SU-DHL-6 (cell line): Measurements from ENCODE around the gene EML6.

Experiments used
- H2AFZ ChIP-seq: fragments of 200-600 bp; sonication (generic); 2 replicates; pipeline ENCODE4 v1.6.1; 2014; ENCODE audit warnings: low read depth, mild to moderate bottlenecking, moderate library complexity, mixed read lengths, antibody characterized with exemption, low read length; ENCODE audit not compliant: severe bottlenecking
- H3F3A ChIP-seq: fragments of 200-600 bp; shearing (Covaris generic); 2 replicates; pipeline ENCODE4 v1.6.0; 2016; ENCODE audit warnings: antibody characterized with exemption, mild to moderate bottlenecking; ENCODE audit not compliant: insufficient read depth
- H3K27ac ChIP-seq: fragments of 200-600 bp; sonication (generic); 2 replicates; pipeline ENCODE4 v1.5.1; 2016; ENCODE audit warnings: low read depth, mild to moderate bottlenecking, low read length, moderate library complexity, mixed read lengths
- H3K27me3 ChIP-seq: fragments of 200-600 bp; sonication (generic), shearing (Covaris generic); 2 replicates; pipeline ENCODE4 v1.6.0; 2014; ENCODE audit warnings: mild to moderate bottlenecking, low read length
- H3K36me3 ChIP-seq: fragments of 200-600 bp; sonication (generic); 2 replicates; pipeline ENCODE4 v1.6.1; 2014; ENCODE audit warnings: mild to moderate bottlenecking, low read length, mixed read lengths
- H3K4me2 ChIP-seq: fragments of 300-600, 200-600 bp; shearing (Covaris generic), sonication (generic); 2 replicates; pipeline ENCODE4 v1.6.0; 2014; ENCODE audit warnings: low read length, low read depth, mild to moderate bottlenecking; ENCODE audit not compliant: poor library complexity, severe bottlenecking
- H3K4me3 ChIP-seq: fragments of 200-600 bp; sonication (generic); 2 replicates; pipeline ENCODE4 v1.5.1; 2014; ENCODE audit warnings: antibody characterized with exemption, low read length, mild to moderate bottlenecking, mixed read lengths; ENCODE audit not compliant: insufficient read depth, poor library complexity, severe bottlenecking
- H3K79me2 ChIP-seq: fragments of 200-600 bp; sonication (generic); 2 replicates; pipeline ENCODE4 v1.6.1; 2014; ENCODE audit warnings: mild to moderate bottlenecking, low read length, moderate library complexity; ENCODE audit not compliant: insufficient read depth
- H3K9ac ChIP-seq: fragments of 200-600 bp; sonication (generic); 2 replicates; pipeline ENCODE4 v1.7.0; 2014; ENCODE audit warnings: mild to moderate bottlenecking, low read length
- H3K9me2 ChIP-seq: fragments of 200-600 bp; sonication (generic); replicated peaks from 2 replicates; pipeline ENCODE4 v1.6.1; 2014; ENCODE audit warnings: low read length; ENCODE audit not compliant: insufficient read depth
- H3K9me3 ChIP-seq: fragments of 200-600 bp; sonication (generic); 2 replicates; pipeline ENCODE4 v1.6.1; 2014; ENCODE audit warnings: low read length, mixed read lengths; ENCODE audit not compliant: insufficient read depth
- H4K20me1 ChIP-seq: fragments of 200-600 bp; sonication (generic); 2 replicates; pipeline ENCODE4 v1.6.1; 2014; ENCODE audit warnings: low read depth, mild to moderate bottlenecking, antibody characterized with exemption, low read length, moderate library complexity, mixed read lengths
- CTCF ChIP-seq: fragments of 200-600 bp; sonication (generic); IDR thresholded peaks from one replicate; pipeline ENCODE4 v1.5.1; 2017; ENCODE audit warnings: antibody characterized with exemption, mild to moderate bottlenecking, low read length, moderate library complexity; ENCODE audit not compliant: insufficient read depth, poor library complexity, severe bottlenecking
- EZH2phosphoT487 ChIP-seq: fragments of 200-600 bp; sonication (generic), shearing (Covaris generic); conservative IDR thresholded peaks from 2 replicates; pipeline ENCODE4 v1.6.1; 2018; ENCODE audit warnings: mild to moderate bottlenecking, antibody characterized with exemption, low read length, moderate library complexity, mixed read lengths

EML6 gene

DNA sequence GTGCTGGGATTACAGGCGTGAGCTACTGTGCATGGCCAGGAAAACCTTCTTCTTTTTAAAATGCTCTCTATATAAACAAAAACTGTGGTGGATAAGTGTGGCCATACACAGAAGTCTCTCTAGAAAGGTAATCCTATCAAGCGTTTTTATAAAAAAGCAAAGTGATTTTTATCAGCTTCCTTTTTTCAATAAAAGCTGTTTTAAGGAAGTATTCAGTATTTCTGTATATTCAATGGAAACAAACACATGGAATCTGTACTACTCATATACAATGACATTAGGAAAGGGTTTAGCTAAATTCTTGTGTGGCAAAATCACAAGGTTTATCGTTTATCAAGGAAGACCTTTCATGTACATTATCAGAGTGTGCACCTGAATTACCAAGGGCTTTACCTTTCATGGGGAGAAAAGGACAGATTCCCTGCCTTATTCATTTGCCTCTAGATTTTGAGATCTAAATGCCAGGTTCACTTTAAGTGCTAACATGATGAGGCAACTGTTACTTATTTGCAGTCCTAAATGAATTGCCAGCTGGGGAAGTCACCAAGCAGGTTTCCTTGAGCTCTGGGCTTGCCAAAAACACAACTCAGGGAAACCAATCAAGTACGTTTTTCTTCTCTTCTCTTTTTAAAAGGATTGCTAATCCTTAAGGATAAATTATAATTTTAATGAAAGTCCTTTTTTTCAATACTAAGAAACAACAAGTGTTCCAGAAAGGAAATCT, 256.0 kb downstream of the EML6 start:
- Histone ChIP-seq H3K27ac (no peak overlapping the region), H3K9ac (no peak overlapping the region), H3K4me2 (no peak overlapping the region), H3K36me3 (peaks cover 3% of the 10 kb centered on the region), H4K20me1 (no peaks in the 10 kb centered on the region), H3K9me3 (no peaks in the 10 kb centered on the region), H2AFZ (no peak overlapping the region), H3F3A (peaks cover 9% of the 10 kb centered on the region; the same call in 1 of the 2 replicates), H3K27me3 (no peaks in the 10 kb centered on the region), H3K9me2 (no peaks in the 10 kb centered on the region), H3K79me2 (no peaks in the 10 kb centered on the region), H3K4me3 (no peak overlapping the region)
- no peak for TF ChIP-seq CTCF
- TF ChIP-seq EZH2phosphoT487, result no peak

DNA sequence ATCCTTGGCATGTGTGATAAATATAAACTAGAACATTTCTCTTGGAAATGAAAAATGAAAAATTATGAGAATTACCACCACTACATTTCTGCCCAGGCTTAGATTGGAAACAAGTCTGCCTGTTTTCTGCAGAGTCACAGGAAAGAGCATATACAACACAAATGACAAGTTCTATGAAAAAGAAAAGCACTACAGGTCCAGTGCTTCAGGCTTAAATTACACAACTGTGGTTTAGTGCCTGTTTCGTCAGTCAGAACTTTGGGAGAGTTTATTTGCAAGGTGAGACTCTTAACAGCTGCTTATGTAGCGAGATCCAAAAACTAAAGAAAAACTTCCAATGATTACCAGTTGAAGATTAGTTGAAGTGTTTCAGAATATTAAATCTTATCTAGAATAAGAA, 257.9 kb downstream of the EML6 start:
- Histone ChIP-seq H3K36me3 (peaks cover 11% of the 10 kb centered on the region), H3K9me2 (no peaks in the 10 kb centered on the region), H3F3A (peaks cover 9% of the 10 kb centered on the region; the same call in 1 of the 2 replicates)

DNA sequence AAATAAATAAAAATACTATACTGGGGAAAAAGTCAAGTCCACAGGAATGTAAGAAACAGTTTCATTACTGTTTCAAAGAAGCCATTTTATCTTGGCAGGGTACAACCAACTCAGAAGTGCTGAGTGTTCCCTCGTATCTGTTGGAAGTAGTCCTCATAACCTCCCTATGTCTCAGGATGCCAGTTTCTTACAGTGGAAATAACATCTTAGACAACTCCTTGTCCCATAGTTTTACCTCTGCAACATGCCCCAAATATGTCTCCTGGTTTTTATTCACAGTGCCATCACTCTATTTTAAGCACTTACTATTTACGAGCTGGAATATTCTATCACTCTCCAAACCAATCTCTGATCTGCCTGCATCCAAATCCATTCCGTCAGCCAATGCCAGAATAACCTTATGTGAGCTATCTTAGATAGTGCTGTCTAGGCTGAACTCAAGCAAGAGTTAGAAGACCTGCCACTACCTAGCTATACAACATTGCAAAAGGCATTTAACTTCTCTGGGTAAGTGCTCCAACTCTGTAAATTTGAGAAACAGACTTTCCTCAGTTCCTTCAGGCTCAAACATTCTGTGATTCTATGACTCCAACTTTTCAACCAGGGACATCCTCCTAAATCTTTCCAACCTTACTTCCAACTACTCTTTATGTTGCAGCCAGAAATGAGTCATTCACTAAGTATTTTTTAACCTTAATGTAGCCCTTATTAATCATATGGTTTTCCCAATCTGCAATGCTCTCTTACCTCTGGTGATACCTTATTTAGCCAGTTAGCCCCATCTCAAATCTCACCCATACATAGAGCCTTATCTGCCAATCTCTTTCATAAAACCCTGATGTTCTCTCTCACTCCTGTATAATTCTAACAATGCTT, 260.1 kb downstream of the EML6 start:
- Histone ChIP-seq H3K4me2 (no peak overlapping the region), H3K79me2 (peaks cover 20% of the 10 kb centered on the region), H4K20me1 (no peaks in the 10 kb centered on the region), H3K36me3 (peaks cover 13% of the 10 kb centered on the region), H3F3A (peaks cover 9% of the 10 kb centered on the region; the same call in 1 of the 2 replicates), H3K27ac (no peak overlapping the region), H2AFZ (no peak overlapping the region), H3K9ac (no peak overlapping the region), H3K9me3 (no peaks in the 10 kb centered on the region), H3K9me2 (no peaks in the 10 kb centered on the region), H3K4me3 (no peak overlapping the region), H3K27me3 (no peaks in the 10 kb centered on the region)
- TF ChIP-seq CTCF (no peak), EZH2phosphoT487 (no peak)

More for the DNA sequence above, 257.9 kb downstream of the EML6 start:
- Histone ChIP-seq H3K9me3 (no peaks in the 10 kb centered on the region), H4K20me1 (no peaks in the 10 kb centered on the region), H3K4me2 (no peak overlapping the region), H3K27ac (no peak overlapping the region), H3K79me2 (no peaks in the 10 kb centered on the region), H3K4me3 (no peak overlapping the region), H3K9ac (no peak overlapping the region), H2AFZ (no peak overlapping the region), H3K27me3 (no peaks in the 10 kb centered on the region)
- TF ChIP-seq CTCF (no peak), EZH2phosphoT487 (no peak)
